Measurements from ENCODE around the gene STRIP2. TPM values are rescaled to one million over a fixed set of nuclear protein-coding genes. Genes with fewer than 3 reads are reported as not detected.
"Not testable (repeated sequence)": the region's sequence is repeated elsewhere in the genome, so short reads cannot be mapped to it uniquely, and the experiment has no call there.

Gene STRIP2
- polyA plus RNA-seq (2013, experiment 1 of 2; ENCODE audit: insufficient read length), result 1.5 TPM
- polyA plus RNA-seq (2013, experiment 2 of 2; ENCODE audit: insufficient read length), result 1.3 TPM

GRCh38 chr7:129433847-129434674 lies at the start of gene STRIP2:
Gene STRIP2, plus strand, starts transcription at chr7:129434432. Its CDS starts 41 bp downstream, at chr7:129434473.
- peak; percentile 78 for DNase-seq

GRCh38 chr7:129385116-129385515 lies 49.1 kb upstream of the STRIP2 start:
- DNase-seq, result no peak

GRCh38 chr7:129385598-129385997 lies 48.6 kb upstream of the STRIP2 start:
- no peak for DNase-seq

- DNase-seq, result no peak
Observed at GRCh38 chr7:129386506-129386905, 47.7 kb upstream of the STRIP2 start.

GRCh38 chr7:129387537-129387936 lies 46.7 kb upstream of the STRIP2 start:
- no peak for DNase-seq

GRCh38 chr7:129388333-129389098 lies 45.7 kb upstream of the STRIP2 start:
- no peak for DNase-seq

- no peak for DNase-seq
Observed at GRCh38 chr7:129389829-129390228, 44.4 kb upstream of the STRIP2 start.

GRCh38 chr7:129390314-129390713 lies 43.9 kb upstream of the STRIP2 start:
- DNase-seq, result no peak

GRCh38 chr7:129391546-129392171 lies 42.6 kb upstream of the STRIP2 start:
- DNase-seq, result no peak

GRCh38 chr7:129393255-129393654 lies 41.0 kb upstream of the STRIP2 start:
- DNase-seq, result no peak

- no peak for DNase-seq
Observed at GRCh38 chr7:129394101-129394500, 40.1 kb upstream of the STRIP2 start.

GRCh38 chr7:129394982-129395914 lies 39.0 kb upstream of the STRIP2 start:
- no peak for DNase-seq

GRCh38 chr7:129401228-129401966 lies 32.8 kb upstream of the STRIP2 start:
- DNase-seq, result peak; percentile 31

GRCh38 chr7:129401967-129402860 lies 32.0 kb upstream of the STRIP2 start:
- DNase-seq, result no peak

- DNase-seq, result no peak
Observed at GRCh38 chr7:129405527-129405926, 28.7 kb upstream of the STRIP2 start.

- DNase-seq, result not testable (repeated sequence)
Observed at GRCh38 chr7:129410238-129410637, 24.0 kb upstream of the STRIP2 start.

GRCh38 chr7:129412501-129412900 lies 21.7 kb upstream of the STRIP2 start:
- DNase-seq, result no peak

GRCh38 chr7:129417073-129417472 lies 17.2 kb upstream of the STRIP2 start:
- DNase-seq, result no peak

GRCh38 chr7:129421717-129422250 lies 12.4 kb upstream of the STRIP2 start:
- no peak for DNase-seq

- no peak for DNase-seq
Observed at GRCh38 chr7:129422727-129423126, 11.5 kb upstream of the STRIP2 start.
